Fibroblast of lung (primary cell): ENCODE measurements around the gene FUT8. TPM values are rescaled to one million over a fixed set of nuclear protein-coding genes. Genes with fewer than 3 reads are reported as not detected.

Source experiments
- DNase-seq, 2 donors: peaks; one replicate each; pipeline versions ENCODE4 v3.0.0 to v3.0.0-alpha.2; 2010; ENCODE audit warnings: low read depth in 2 of 2
- H2AFZ ChIP-seq: 2 replicates; pipeline ENCODE4 v1.5.1; 2012; ENCODE audit warnings: low read length, control low read depth, inconsistent platforms
- H3K27ac ChIP-seq: 2 replicates; pipeline ENCODE4 v1.5.1; 2011; ENCODE audit warnings: low read length, control low read depth; ENCODE audit not compliant: insufficient read depth
- H3K27me3 ChIP-seq: 2 replicates; pipeline ENCODE4 v1.5.1; 2011; ENCODE audit warnings: mild to moderate bottlenecking, low read length; ENCODE audit not compliant: control insufficient read depth, insufficient read depth
- H3K36me3 ChIP-seq: 2 replicates; pipeline ENCODE4 v1.5.1; 2011; ENCODE audit warnings: low read length; ENCODE audit not compliant: control insufficient read depth, insufficient read depth
- H3K4me1 ChIP-seq: 2 replicates; pipeline ENCODE4 v1.5.1; 2011; ENCODE audit warnings: low read length; ENCODE audit not compliant: control insufficient read depth, insufficient read depth; ENCODE audit errors: extremely low read depth
- H3K4me2 ChIP-seq: 2 replicates; pipeline ENCODE4 v1.5.1; 2011; ENCODE audit warnings: low read length, control low read depth; ENCODE audit not compliant: insufficient read depth; ENCODE audit errors: extremely low read depth
- H3K4me3 ChIP-seq, 4 experiments: fragments of 200-600 bp in 1 of 4; sonication (generic) in 1 of 4; replicated peaks in 1 of 4; 2 replicates each; pipeline ENCODE4 v1.5.1; 2011 to 2016; ENCODE audit warnings: low read length in 4 of 4, low read depth in 3 of 4, mild to moderate bottlenecking in 3 of 4, control low read depth in 2 of 4, inconsistent platforms in 1 of 4, mixed read lengths in 1 of 4; ENCODE audit not compliant: insufficient read depth in 1 of 4; ENCODE audit errors: control extremely low read depth in 1 of 4
- H3K79me2 ChIP-seq: 2 replicates; pipeline ENCODE4 v1.5.1; 2012; ENCODE audit warnings: mild to moderate bottlenecking, low read length, inconsistent platforms; ENCODE audit not compliant: control insufficient read depth, insufficient read depth
- H3K9ac ChIP-seq: 2 replicates; pipeline ENCODE4 v1.5.1; 2011; ENCODE audit warnings: mild to moderate bottlenecking, low read length, control low read depth; ENCODE audit not compliant: insufficient read depth
- H3K9me3 ChIP-seq: 2 replicates; pipeline ENCODE4 v1.5.1; 2012; ENCODE audit warnings: low read depth, low read length; ENCODE audit not compliant: control insufficient read depth, insufficient read depth
- H4K20me1 ChIP-seq: 2 replicates; pipeline ENCODE4 v1.5.1; 2011; ENCODE audit warnings: low read length; ENCODE audit not compliant: control insufficient read depth, insufficient read depth; ENCODE audit errors: extremely low read depth
- EZH2 ChIP-seq: IDR thresholded peaks from 2 replicates; pipeline ENCODE4 v1.5.1; 2012; ENCODE audit warnings: low read length, control low read depth, mild to moderate bottlenecking; ENCODE audit errors: missing control alignments
- polyA plus RNA-seq, 2 donors: library from polyadenylated mRNA; depleted of rRNA in 1 of 2; stranded (reverse) in 1 of 2; unstranded in 1 of 2; fragments of >200 nt; gene quantifications; 2 replicates each; pipeline ENCODE4 v1.2.1, GENCODE V29; 2011 to 2012; ENCODE audit warnings: missing spikeins in 1 of 2
- total RNA-seq: library from RNA; depleted of rRNA; stranded (reverse); fragments of >200 nt; gene quantifications from 2 replicates; pipeline ENCODE4 v1.2.1, GENCODE V29; 2014
- TF ChIP-seq, protein P1 (sequence below), 2 donors: IDR thresholded peaks in 1 of 2; conservative IDR thresholded peaks in 1 of 2; 1 replicate in 1 of 2; 2 replicates in 1 of 2; pipeline ENCODE4 v1.5.1; 2011 to 2012; ENCODE audit warnings: low read length in 2 of 2, control low read depth in 1 of 2, inconsistent platforms in 1 of 2, low read depth in 1 of 2, mild to moderate bottlenecking in 1 of 2

Gene FUT8
- total and polyA plus RNA-seq, 2 donors (not counting 1 experiment from before 2014, with no cell fraction given), result 51.4 to 95.8 TPM

DNA sequence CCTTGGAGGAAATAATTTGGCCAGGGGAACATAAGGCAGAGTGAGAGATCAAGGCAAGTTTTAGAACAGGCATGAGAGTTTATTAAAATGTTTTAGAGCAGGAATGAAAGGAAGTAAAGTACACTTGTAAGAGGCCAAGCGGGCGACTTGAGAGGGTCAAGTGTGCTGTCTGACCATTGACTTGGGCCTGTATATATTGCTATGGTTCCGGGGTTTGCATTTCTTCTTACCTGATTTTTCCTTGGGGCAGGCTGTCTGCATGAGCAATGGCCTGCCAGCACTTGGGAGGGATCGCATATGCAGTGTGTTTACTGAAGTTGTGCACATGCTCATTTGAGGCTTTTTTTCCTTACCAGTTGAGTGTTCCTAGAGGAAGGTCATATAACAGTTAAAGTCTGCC lies 214.8 kb downstream of the FUT8 start:
- Histone ChIP-seq H3K4me1 (no peaks in the 10 kb centered on the region), H3K27ac (no peak overlapping the region), H3K79me2 (no peaks in the 10 kb centered on the region), H2AFZ (no peak overlapping the region), H3K4me3 (no peak overlapping the region), H3K9me3 (no peaks in the 10 kb centered on the region), H3K36me3 (no peaks in the 10 kb centered on the region), H3K4me2 (no peak overlapping the region), H3K9ac (no peak overlapping the region), H4K20me1 (no peaks in the 10 kb centered on the region), H3K27me3 (no peaks in the 10 kb centered on the region)
- no peak for DNase-seq
- TF ChIP-seq EZH2, result no peak
- TF ChIP-seq, protein P1, sequence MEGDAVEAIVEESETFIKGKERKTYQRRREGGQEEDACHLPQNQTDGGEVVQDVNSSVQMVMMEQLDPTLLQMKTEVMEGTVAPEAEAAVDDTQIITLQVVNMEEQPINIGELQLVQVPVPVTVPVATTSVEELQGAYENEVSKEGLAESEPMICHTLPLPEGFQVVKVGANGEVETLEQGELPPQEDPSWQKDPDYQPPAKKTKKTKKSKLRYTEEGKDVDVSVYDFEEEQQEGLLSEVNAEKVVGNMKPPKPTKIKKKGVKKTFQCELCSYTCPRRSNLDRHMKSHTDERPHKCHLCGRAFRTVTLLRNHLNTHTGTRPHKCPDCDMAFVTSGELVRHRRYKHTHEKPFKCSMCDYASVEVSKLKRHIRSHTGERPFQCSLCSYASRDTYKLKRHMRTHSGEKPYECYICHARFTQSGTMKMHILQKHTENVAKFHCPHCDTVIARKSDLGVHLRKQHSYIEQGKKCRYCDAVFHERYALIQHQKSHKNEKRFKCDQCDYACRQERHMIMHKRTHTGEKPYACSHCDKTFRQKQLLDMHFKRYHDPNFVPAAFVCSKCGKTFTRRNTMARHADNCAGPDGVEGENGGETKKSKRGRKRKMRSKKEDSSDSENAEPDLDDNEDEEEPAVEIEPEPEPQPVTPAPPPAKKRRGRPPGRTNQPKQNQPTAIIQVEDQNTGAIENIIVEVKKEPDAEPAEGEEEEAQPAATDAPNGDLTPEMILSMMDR (conservative IDR thresholded peaks at IDR 0.05 in 1 of 2, IDR thresholded peaks at IDR 0.05 in 1 of 2; ENCODE audit: low read depth in 1 of 2, low read length in 2 of 2), result no peak

DNA sequence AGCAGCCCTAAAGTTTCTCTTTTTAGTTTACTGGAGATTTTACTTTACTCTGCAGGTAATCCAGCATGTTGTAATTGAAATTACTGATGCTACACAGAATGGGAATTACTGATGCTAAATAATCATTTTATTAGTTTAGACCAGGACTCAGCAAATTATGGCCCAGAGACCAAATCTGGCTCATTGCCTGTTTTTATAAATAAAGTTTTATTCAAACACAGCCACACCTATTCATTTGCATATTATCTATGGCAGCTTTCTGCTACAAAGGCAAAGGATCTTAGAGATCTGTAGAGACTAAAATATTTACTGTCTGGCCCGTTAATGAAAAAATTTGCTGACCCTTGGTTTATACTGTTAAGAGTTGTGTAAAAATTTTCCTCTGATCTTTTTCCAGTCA lies 216.1 kb downstream of the FUT8 start:
- H3K79me2 ChIP-seq, result no peaks in the 10 kb centered on the region
- H3K27me3 ChIP-seq, result no peaks in the 10 kb centered on the region
- no peaks in the 10 kb centered on the region for H3K4me1 ChIP-seq
- no peak for DNase-seq
- H4K20me1 ChIP-seq, result no peaks in the 10 kb centered on the region
- H2AFZ ChIP-seq, result no peak overlapping the region
- H3K4me2 ChIP-seq, result no peak overlapping the region
- TF ChIP-seq, protein P1 (conservative IDR thresholded peaks at IDR 0.05 in 1 of 2, IDR thresholded peaks at IDR 0.05 in 1 of 2; ENCODE audit: low read depth in 1 of 2, low read length in 2 of 2), result no peak
- TF ChIP-seq EZH2, result no peak
- H3K9me3 ChIP-seq, result no peaks in the 10 kb centered on the region
- H3K36me3 ChIP-seq, result no peaks in the 10 kb centered on the region
- no peak overlapping the region for H3K27ac ChIP-seq
- no peak overlapping the region for H3K4me3 ChIP-seq
- H3K9ac ChIP-seq, result no peak overlapping the region

DNA sequence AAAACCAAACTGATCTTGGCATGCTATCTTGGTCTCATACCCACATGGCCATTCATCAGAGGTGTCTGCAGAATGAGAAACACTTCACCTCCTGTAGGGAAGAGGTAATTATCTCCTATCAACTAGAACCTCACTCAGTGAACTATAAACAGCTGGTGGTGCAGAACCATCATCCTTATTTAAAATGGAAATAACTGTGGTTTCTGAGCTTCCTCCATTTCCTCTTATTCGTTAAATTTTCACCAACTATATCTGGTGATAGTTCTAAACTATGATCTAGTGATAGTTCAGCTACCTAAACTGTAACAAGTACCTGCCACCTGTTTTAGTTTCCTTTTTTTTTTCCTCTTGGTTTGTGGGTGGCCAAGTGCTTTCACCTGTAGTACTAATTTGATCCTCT lies 218.5 kb downstream of the FUT8 start:
- Histone ChIP-seq H3K4me1 (no peaks in the 10 kb centered on the region), H3K4me2 (no peak overlapping the region), H2AFZ (no peak overlapping the region), H3K9ac (no peak overlapping the region), H3K27ac (no peak overlapping the region), H3K9me3 (no peaks in the 10 kb centered on the region), H4K20me1 (no peaks in the 10 kb centered on the region), H3K4me3 (no peak overlapping the region), H3K79me2 (no peaks in the 10 kb centered on the region), H3K27me3 (no peaks in the 10 kb centered on the region), H3K36me3 (no peaks in the 10 kb centered on the region)
- no peak for TF ChIP-seq EZH2
- TF ChIP-seq, protein P1 (conservative IDR thresholded peaks at IDR 0.05 in 1 of 2, IDR thresholded peaks at IDR 0.05 in 1 of 2; ENCODE audit: low read depth in 1 of 2, low read length in 2 of 2), result no peak
- DNase-seq, result no peak
